HepG2 (cell line): ENCODE data around the gene POU5F1. TPM values are rescaled to one million over a fixed set of nuclear protein-coding genes. Genes with fewer than 3 reads are reported as not detected.

Experiments
- CBX5 ChIP-seq: sonication (generic); formaldehyde crosslinking; IDR thresholded peaks from 2 replicates; pipeline ENCODE4 v1.4.0; 2020; ENCODE audit warnings: missing genetic modification reagents, borderline replicate concordance
- DNMT1 ChIP-seq: sonication (generic); formaldehyde crosslinking; IDR thresholded peaks from 2 replicates; pipeline ENCODE4 v1.5.1; 2020; ENCODE audit warnings: mild to moderate bottlenecking, missing genetic modification reagents
- FOSL1 ChIP-seq: sonication (generic); formaldehyde crosslinking; IDR thresholded peaks from 2 replicates; pipeline ENCODE4 v1.9.0; 2021; ENCODE audit warnings: missing genetic modification reagents, borderline replicate concordance
- HDAC2 ChIP-seq: sonication (generic); formaldehyde crosslinking; IDR thresholded peaks from 2 replicates; pipeline ENCODE4 v1.4.0; 2020; ENCODE audit warnings: missing genetic modification reagents
- KLF9 ChIP-seq: IDR thresholded peaks from 2 replicates; pipeline ENCODE4 v1.6.1; 2016; ENCODE audit warnings: low read depth
- PAWR ChIP-seq: sonication (generic); formaldehyde crosslinking; IDR thresholded peaks from 2 replicates; pipeline ENCODE4 v1.4.0; 2020; ENCODE audit warnings: missing genetic modification reagents, mild to moderate bottlenecking, borderline replicate concordance
- PHF20 ChIP-seq: sonication (generic); formaldehyde crosslinking; IDR thresholded peaks from 2 replicates; pipeline ENCODE4 v1.5.0; 2020; ENCODE audit warnings: mild to moderate bottlenecking, missing genetic modification reagents
- PPARG ChIP-seq: conservative IDR thresholded peaks from 2 replicates; pipeline ENCODE4 v1.6.1; 2016; ENCODE audit warnings: missing biosample characterization, missing genetic modification reagents
- PRDM10 ChIP-seq: sonication (generic); formaldehyde crosslinking; IDR thresholded peaks from 2 replicates; pipeline ENCODE4 v1.4.0; 2020; ENCODE audit warnings: low read depth, missing genetic modification reagents
- SMARCC2 ChIP-seq: fragments of 450-650 bp; IDR thresholded peaks from 2 replicates; pipeline ENCODE4 v1.6.1; 2017; ENCODE audit warnings: antibody characterized with exemption, mild to moderate bottlenecking
- SMC3 ChIP-seq: IDR thresholded peaks from 2 replicates; pipeline ENCODE4 v1.6.1; 2011; ENCODE audit warnings: low read length, improper control_type of control experiment
- SNAI1 ChIP-seq: sonication (generic); formaldehyde crosslinking; IDR thresholded peaks from 2 replicates; pipeline ENCODE4 v1.5.0; 2020; ENCODE audit warnings: mild to moderate bottlenecking, missing genetic modification reagents, borderline replicate concordance
- SNAPC2 ChIP-seq: sonication (generic); formaldehyde crosslinking; IDR thresholded peaks from 2 replicates; pipeline ENCODE4 v1.8.1; 2022; ENCODE audit warnings: mild to moderate bottlenecking, missing genetic modification reagents
- ZNF143 ChIP-seq: sonication (generic); formaldehyde crosslinking; IDR thresholded peaks from 2 replicates; pipeline ENCODE4 v1.4.0; 2020; ENCODE audit warnings: missing genetic modification reagents
- ZNF30 ChIP-seq: sonication (generic); formaldehyde crosslinking; IDR thresholded peaks from 2 replicates; pipeline ENCODE4 v1.5.0; 2020; ENCODE audit warnings: mild to moderate bottlenecking, missing genetic modification reagents
- ZNF589 ChIP-seq: sonication (generic); formaldehyde crosslinking; conservative IDR thresholded peaks from 2 replicates; pipeline ENCODE4 v1.8.0; 2022; ENCODE audit warnings: mild to moderate bottlenecking, moderate library complexity, missing genetic modification reagents
- ZNF772 ChIP-seq: sonication (generic); formaldehyde crosslinking; IDR thresholded peaks from 2 replicates; pipeline ENCODE4 v1.5.0; 2020; ENCODE audit warnings: mild to moderate bottlenecking, missing genetic modification reagents
- polyA plus RNA-seq, 8 experiments: library from polyadenylated mRNA; depleted of rRNA in 3 of 8; stranded (reverse) in 7 of 8; unstranded in 1 of 8; fragments of >200 nt; fragmentation: Illumina TruSeq in 4 of 8; extraction: Trizol in 4 of 8; gene quantifications; 2 replicates each; pipeline versions ENCODE4 v1.2.1 to v1.2.3, GENCODE V29; 2011 to 2016; ENCODE audit warnings: low read depth in 4 of 8, missing spikeins in 1 of 8, mixed read lengths in 1 of 8; ENCODE audit not compliant: insufficient read depth in 1 of 8
- total RNA-seq, 5 experiments: library from RNA; depleted of rRNA; stranded (reverse); fragments of >200 nt; fragmentation: Illumina TruSeq; extraction: Trizol; gene quantifications; 2 replicates each; pipeline ENCODE4 v1.2.3, GENCODE V29; 2016; ENCODE audit warnings: low read depth in 1 of 5
- TF ChIP-seq, protein P1 (sequence below): sonication (generic); formaldehyde crosslinking; IDR thresholded peaks from 2 replicates; pipeline ENCODE4 v1.5.1; 2020; ENCODE audit warnings: mild to moderate bottlenecking, missing genetic modification reagents, borderline replicate concordance
- TF ChIP-seq, protein P2 (sequence below): sonication (generic); formaldehyde crosslinking; IDR thresholded peaks from 2 replicates; pipeline ENCODE4 v1.4.0; 2020; ENCODE audit warnings: missing genetic modification reagents

Gene POU5F1
- total and polyA plus RNA-seq, 2 of the 13 experiments (the other 11 are each of a cell fraction or from before 2014, with no cell fraction given), result 2.5 to 7.2 TPM

DNA sequence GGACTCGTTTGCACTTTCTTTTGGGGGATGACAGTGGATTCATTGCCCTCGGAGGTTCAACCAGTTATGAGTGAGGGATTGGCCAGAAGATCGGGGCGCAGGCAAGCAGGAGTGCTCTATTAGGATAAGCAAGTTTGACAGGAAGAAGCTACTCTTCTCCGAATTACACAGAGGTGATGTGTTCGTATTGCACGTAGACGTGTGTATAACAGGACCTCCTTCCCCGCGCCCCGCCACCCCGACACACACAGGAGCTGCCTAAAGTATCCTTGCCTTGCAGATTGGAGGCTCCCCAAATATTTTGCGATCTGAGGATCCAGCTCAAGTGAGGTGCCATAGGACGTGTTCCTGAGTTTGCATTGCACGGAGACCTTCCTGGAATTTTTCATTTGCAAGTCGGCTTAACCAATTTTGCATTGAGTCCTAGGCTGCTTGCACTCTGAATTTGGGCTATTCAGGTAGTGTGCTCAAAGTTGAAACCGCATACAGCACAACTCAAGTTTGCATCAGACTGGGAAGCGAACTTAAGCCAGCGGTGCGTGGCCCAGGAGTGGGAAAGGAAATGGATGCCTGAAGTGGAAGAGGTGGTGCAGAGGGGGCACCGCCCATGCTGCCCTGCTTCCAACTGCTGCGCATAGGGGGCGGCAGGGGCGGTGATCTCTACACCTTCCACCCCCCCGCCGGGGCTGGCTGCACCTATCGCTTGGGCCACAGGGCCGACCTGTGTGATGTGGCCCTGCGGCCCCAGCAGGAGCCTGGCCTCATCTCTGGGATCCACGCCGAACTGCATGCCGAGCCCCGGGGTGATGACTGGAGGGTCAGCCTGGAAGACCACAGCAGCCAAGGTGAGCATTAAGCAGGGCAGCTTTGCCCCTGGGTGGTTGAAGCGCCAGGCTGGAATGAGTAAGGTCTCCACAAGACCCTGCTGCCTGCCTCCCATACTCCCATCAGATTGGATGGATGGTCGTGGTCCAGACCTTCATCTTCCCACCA, 11.3 kb downstream of the POU5F1 start (continued):
- TF ChIP-seq SNAI1 (CRISPR knock-in tag) (no peak), ZNF143 (CRISPR knock-in tag) (no peak), PPARG (CRISPR knock-in tag) (0 out of 2 replicates have a peak, but pooled peaks have one; percentile 10), ZNF30 (CRISPR knock-in tag) (peak; percentile 66; the same call in 1 of the 2 replicates), SNAPC2 (CRISPR knock-in tag) (no peak), KLF9 (CRISPR knock-in tag) (no peak), DNMT1 (CRISPR knock-in tag) (no peak), PRDM10 (CRISPR knock-in tag) (no peak), ZNF772 (no peak), CBX5 (CRISPR knock-in tag) (no peak), PAWR (CRISPR knock-in tag) (no peak), ZNF589 (CRISPR knock-in tag) (no peak), SMC3 (no peak), SMARCC2 (no peak), PHF20 (CRISPR knock-in tag) (peak; percentile 6), FOSL1 (CRISPR knock-in tag) (no peak), HDAC2 (CRISPR knock-in tag) (peak; percentile 29; the same call in 1 of the 2 replicates)
- TF ChIP-seq, protein P1, sequence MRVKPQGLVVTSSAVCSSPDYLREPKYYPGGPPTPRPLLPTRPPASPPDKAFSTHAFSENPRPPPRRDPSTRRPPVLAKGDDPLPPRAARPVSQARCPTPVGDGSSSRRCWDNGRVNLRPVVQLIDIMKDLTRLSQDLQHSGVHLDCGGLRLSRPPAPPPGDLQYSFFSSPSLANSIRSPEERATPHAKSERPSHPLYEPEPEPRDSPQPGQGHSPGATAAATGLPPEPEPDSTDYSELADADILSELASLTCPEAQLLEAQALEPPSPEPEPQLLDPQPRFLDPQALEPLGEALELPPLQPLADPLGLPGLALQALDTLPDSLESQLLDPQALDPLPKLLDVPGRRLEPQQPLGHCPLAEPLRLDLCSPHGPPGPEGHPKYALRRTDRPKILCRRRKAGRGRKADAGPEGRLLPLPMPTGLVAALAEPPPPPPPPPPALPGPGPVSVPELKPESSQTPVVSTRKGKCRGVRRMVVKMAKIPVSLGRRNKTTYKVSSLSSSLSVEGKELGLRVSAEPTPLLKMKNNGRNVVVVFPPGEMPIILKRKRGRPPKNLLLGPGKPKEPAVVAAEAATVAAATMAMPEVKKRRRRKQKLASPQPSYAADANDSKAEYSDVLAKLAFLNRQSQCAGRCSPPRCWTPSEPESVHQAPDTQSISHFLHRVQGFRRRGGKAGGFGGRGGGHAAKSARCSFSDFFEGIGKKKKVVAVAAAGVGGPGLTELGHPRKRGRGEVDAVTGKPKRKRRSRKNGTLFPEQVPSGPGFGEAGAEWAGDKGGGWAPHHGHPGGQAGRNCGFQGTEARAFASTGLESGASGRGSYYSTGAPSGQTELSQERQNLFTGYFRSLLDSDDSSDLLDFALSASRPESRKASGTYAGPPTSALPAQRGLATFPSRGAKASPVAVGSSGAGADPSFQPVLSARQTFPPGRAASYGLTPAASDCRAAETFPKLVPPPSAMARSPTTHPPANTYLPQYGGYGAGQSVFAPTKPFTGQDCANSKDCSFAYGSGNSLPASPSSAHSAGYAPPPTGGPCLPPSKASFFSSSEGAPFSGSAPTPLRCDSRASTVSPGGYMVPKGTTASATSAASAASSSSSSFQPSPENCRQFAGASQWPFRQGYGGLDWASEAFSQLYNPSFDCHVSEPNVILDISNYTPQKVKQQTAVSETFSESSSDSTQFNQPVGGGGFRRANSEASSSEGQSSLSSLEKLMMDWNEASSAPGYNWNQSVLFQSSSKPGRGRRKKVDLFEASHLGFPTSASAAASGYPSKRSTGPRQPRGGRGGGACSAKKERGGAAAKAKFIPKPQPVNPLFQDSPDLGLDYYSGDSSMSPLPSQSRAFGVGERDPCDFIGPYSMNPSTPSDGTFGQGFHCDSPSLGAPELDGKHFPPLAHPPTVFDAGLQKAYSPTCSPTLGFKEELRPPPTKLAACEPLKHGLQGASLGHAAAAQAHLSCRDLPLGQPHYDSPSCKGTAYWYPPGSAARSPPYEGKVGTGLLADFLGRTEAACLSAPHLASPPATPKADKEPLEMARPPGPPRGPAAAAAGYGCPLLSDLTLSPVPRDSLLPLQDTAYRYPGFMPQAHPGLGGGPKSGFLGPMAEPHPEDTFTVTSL, result no peak
- TF ChIP-seq, protein P2, sequence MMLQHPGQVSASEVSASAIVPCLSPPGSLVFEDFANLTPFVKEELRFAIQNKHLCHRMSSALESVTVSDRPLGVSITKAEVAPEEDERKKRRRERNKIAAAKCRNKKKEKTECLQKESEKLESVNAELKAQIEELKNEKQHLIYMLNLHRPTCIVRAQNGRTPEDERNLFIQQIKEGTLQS, result no peak
